HL-60/S4 treated with phorbol 12-myristate 13-acetate at 8.2 ng/mL for 4 days and 3 days (cell line): ENCODE measurements around the gene ETNK2.

Source experiments
- in situ Hi-C: fragments of 300-500 bp; cut with MboI; formaldehyde crosslinking; loops from 2 replicates; pipeline ENCODE4 v1.15.0; 2022; ENCODE audit warnings: low sequenced_read_pairs

ETNK2 gene

DNA sequence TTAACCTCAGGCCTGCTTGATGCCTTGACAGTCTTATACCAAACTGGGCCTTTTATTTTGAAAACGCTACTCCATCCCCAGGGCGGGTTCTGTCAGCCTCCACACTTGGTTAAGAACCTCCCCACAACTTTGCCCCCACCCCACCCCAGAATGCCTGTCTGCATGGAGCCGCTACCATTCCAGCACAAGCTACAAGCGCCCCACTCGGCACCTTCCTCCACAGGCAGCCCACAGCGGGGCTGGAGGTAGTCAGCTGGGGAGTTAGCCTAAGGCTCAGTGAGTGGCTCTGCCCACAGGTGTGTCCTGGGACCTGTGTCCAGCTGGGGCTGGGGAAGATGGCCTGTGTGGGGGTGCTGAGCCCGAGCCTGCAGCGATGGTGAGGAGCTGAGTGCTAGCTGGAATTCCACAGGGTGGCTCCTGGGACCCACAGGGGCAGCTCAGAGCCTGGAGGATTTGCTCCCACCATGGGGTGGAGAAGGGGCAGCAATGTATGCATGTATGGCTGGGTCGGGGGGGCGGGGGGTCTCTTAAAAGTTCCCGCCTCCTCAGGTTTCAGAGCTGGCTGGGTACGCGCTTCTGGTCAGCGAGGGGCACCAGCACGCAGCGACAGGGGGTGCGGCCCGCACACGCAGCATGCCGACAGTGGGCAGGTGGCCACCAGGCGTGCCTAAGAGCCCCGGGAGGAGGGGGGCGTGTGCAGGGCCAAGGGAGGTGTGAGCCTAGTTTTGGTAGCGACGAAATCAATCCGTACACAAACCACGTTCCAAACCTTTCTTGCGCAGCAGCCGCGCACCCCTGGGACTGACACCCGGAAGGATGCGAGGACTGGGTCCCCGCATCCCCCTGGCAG lies 917 bp downstream of the ETNK2 start:
- in situ Hi-C loops = loop anchor here (25.0 kb wide), 1 partner anchor 211 kb away; the partner anchor contains the start of gene PLEKHA6

DNA sequence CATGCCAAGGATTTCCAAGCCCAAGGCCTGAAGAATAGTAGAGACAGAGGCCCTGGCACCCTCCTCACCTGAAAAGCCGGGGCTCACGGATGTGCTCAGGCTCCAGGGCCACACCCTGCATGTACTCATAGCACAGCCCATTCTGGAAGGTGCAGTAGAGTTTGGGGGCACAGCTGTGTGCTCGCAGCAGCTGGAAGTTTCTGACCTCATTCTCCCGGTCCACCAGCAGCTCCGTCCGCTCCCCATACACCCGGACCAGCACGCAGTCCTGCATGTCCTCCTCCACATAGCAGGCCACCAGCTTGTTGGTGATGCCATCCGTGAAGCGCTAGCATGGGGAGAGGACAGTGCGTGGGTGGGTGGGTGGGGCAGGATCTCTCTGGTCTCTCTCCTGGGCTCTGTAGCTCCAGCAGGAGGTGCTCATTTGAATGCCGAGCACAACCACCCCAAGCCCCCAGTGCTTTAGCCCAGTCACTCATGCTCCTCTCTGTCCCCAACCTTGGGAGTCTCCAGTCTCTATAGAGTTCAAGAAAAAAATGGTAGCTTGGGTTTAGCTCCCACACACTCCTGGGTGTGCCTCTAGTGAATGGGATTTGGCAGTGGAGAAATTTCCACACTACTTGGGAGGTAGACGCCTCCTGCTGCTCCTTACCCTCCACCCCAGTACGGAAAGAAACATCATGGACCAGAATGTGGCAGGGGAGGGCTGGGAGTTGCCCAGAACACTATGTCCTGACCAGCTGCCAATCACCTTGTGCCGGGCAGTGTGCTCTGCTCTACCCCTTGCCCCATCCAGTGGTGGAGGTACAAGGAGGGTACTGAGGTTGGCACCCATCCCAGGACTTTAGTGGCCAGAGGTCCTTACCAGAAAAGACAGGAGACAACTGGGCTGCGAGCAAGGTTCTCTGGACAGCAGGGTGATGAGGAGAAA lies 1.9 kb downstream of the ETNK2 start:
- in situ Hi-C loops = loop anchor here (25.0 kb wide), 1 partner anchor 212 kb away; the partner anchor contains the start of gene PLEKHA6

DNA sequence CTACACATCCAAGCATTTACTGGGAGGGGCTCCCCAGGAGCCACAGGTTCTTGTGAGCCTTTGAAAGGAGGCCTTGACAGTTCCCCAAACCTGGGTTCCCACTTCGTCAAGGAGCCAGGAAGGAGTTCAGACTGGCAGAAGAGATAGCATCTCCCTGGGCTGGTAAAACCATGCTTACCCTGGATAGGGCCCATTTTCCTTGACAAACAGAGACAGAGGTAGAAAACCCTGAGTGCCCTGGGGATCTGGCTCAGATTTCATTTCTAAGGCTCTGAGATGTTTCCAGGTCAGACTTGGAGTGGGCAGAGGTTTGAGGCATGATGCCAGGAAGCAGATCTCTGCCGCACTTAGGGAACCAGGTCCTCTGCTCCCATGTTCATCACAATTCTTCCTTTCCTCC lies 2.7 kb downstream of the ETNK2 start:
- in situ Hi-C loops = no loop called here

DNA sequence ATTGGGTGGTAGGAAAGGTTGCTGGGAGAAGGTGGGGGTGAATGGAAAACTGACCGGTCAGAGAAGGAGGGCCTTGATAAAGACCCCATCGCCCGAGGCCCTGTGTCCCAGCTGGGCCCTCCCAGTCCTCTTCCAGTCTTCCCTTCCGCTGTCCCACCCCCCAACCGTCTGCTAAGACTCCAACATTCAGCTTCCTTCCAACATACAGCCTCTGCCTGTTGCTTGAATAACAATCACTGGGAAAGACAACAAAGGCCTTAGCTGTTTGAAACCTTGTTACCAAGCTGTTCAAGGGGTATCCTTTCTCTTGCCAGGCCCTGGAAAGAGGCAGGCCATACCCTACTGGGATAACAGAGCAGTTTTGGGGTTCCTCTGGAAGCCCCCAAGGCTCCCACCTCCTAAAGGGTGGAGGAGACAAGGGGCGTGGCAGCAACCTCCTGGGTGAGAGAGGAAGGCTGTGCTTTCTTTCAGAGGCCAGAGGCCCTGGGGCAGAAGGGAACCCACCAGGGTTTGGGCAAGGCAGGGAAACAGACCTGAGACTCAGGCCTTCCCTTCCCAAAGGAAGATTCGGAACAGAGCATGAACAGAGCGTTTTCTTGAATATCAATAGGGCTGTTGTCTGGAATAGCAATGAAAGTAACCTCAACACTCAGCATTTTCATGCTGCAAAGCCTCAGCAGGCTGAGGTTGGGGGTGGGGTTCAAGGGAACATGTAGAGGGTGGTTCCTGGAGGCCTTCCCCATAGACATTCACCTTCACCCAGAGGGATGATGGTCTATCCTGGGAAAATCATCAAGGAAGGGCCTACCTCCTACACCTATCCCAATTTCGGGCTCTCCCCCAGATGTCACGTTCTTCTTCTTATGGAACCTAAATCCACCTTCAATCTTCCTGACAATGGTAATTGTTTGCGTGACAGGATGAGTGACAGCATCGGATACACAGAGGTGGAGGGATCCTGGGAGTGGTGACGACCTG lies 4.1 kb downstream of the ETNK2 start:
- in situ Hi-C loops = no loop called here

DNA sequence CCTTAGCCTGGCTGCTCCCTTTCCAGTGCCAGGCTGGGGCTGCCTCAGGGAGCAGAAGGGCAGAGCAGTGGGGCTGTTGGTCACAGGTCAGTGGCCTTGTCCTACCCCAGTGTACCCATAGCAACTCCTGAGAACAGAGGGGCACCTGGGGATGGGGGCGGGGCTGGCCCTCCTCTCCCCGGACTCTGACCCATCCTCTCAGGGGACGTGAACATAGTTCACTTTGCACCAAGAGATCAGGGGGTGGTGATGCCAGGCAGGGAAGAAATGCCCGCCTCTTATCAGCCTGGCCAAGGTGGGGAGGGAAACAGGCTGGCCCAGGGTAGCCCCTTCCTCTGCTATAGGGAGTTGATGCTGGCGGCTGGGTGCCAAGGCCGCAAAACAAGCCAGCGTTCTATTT lies 4.9 kb downstream of the ETNK2 start:
- in situ Hi-C loops = no loop called here

DNA sequence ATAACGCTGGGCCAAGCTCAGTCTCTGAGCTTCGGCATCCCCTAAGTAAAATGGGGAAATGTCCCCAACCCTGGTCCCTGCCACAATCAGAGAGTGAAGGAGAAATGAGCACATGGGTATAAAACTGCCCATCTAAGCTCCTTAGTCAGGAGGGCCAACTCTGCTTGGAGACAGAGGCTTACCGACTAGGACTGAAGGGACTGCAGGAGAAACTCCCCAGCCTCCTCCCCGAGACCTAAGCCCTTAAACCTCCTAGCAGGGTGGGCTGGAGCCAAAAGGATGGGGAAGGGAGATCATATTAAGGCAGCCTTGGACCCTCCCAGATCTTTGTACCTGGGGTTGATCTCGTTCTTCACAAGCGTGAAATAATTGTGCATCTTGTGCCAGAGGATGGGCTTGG lies 5.5 kb downstream of the ETNK2 start:
- in situ Hi-C loops = no loop called here

DNA sequence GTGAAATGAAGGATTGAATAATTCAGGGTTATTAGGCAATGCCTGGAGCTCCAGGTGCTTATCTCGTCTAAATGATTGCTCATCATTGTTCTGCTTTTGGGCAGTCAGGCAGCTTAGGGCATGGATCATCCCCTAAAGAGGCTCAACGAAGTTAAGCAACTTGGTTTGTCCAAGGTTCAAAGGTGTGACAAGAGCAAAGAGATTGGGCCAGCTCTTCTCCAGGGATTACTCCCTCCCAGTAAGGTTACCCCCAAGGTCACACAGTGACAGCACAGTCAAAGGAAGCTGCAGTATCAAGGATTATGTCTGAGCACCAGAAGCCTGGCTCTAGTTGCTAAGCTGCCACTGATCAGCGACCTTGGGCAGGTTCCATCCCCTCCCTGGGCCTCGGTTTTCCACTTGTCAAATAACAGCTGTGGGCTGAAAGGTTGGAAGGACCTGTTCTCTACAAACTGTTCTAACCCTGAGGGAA lies 6.8 kb downstream of the ETNK2 start:
- in situ Hi-C loops = no loop called here

DNA sequence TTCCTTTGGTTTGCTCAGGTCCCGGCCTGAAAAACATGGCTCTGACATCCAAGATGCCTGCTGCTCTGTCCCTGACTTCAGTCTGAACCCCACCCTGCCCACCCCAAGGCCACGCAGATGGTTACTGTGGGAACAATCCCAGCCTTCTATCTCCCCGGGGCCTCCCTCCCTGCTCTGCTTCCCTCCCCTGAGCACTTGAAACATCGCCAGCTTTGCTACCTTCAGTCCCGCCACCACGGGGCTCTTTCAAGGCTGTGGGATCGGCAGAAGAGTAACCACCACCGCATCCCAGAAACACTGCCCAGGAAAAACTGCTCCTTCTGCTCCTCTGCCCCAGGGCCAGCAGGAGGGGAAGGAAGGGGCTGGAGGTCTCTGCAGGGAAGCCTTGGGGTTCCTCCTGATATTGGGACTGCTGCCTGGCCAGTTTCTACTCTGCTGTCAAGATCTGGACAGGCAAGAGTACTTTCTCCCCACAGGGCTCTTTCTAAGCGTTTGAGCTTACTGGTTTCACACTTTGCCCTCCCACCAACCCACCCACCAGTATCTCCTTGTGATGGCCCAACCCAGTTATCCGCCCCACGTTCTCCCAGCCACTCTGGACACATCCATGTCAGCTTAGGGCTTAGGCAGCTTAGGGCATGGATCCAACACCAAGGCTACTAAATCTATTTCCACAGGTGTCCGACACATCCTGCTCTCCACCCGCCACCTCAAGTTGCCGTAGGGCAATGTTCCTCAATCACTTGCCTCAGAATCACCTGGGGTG lies 8.4 kb downstream of the ETNK2 start:
- in situ Hi-C loops = no loop called here

DNA sequence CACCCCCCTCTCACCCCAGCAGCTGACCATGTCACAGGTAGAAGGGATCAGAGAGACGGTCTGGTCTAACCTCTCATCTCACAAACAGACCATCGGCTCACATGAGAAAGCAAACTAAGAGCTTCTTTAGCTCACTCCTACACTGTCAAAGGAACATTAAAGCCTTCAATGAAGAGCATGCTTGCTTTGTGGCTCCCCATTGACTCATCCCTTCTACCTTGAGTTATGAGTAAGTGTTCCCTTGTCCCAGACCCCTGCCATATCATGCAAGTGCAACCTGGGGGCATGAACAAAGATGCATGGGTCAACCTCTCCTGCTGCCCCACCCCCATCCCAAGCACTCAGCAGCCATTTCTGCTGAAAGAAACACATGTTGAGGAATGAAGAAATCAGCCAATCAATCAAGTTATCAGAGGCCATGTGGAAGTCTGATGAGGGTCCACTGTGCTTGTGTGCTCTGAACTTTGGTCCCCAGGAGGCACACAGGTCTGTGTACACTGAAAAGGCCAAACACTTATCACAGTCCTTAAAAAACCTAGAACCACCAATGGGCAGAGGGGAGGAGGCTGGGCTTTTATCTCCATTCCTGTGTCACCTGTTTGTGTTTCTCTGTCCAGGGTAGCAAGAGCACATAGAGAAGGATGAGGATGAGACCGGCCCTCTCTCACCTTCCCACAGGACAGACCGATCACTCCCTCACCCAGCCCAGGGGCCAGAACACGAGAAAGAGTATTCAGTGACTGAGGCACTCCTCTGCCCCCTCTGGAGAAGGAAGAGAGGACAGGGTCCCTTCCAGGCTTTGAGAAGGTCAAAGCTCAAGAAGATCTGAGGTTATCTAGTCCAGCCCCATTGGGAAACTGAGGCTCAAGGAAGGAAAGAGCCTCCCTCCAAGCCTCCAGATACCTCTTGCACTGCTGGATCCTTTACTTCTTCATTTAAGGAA lies 9.5 kb downstream of the ETNK2 start:
- in situ Hi-C loops = no loop called here

DNA sequence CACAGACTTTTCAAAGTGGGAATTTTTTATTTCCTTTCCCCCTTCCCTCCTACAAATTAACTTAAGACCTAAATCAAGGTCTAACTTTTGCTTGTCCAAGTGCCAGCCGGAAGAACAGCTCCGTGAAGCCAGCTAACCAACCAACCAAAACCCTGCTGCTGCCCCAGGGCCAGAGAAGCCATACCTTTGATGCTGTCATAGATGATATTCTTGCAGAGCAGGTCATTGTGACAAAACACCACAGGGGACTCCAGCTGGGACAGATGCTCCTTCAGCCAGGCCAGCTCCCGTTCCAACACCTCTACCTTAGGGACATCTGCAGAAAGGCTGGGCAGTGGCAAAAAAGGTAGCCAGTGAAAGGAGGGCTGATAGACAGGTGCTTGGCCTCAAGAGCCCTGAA lies 10.7 kb downstream of the ETNK2 start:
- in situ Hi-C loops = no loop called here

DNA sequence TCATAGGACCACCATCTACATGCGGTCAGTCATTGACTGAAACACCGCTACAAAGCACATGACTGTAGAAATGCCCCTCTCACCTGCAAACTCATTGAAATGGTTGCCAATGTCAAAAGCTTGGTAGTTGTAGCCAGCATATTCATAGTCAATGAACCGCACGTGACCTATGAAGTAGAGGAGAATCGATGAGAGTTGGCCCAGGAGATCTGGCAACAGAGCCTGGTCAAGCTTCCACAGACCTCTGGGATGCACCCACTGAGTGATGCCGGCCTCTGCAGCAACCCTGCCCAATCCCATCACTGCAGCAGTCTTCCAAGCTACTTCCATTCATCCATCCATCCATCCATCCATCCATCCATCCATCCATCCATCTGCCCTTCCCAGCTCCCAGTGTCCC lies 11.9 kb downstream of the ETNK2 start:
- in situ Hi-C loops = no loop called here

DNA sequence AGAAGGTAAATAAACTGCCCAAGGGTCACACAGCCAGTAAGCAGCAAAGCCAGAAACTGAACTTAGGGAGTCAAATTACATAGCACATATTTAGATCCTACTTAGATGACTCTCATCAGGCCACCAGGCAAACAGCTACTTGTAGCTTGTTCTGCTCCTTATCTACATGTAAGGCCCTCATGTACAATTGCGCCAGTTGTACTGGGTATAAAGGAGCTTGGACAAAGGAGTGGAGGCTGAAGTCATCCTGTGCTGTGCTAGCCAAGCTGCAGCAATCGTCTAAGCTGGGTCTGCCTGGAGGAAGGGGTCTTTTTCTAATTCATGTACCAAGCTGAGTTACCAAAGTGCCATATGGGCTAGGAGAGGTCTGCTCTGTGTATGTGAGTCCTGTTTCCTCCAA lies 12.8 kb downstream of the ETNK2 start:
- in situ Hi-C loops = no loop called here

DNA sequence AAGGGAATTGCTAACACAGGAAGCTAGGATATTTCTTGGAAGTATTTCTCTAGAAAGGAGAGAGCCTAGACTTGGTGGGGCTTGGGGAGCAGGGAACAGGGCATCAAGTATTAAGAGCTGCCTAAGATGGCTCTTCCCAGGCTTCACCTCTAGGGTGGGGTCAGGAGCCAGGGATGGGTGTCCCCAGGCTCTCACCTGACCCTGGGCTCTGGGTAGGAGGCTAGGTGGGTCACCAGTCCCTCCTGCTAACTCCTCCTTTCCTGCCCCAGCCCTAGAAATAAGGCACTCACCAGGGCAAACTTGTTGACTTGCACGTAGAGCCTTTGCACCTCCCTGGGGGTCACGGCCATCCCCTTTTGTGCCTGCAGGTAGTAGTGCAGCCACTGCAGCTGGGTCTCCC lies 15.0 kb downstream of the ETNK2 start:
- in situ Hi-C loops = no loop called here

DNA sequence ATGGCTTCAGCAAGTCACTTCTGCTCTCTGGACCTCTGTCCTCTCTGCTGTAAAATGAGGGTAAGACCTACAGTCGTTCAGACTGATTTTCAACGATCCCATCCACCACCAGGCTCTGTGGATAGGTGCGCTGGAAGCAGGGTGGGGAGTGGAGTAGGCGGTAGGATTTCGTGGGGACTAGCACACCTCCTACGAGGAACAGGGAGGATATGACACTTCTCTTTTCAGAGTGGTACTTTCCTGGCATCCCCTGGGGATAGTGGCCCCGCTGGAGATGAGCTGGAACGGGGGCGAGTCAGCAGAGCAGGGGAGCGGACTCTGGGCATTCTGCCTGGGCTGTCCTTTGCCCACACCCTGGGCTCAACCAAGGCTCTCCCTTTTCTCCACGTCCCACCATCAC lies 17.7 kb downstream of the ETNK2 start:
- in situ Hi-C loops = no loop called here

DNA sequence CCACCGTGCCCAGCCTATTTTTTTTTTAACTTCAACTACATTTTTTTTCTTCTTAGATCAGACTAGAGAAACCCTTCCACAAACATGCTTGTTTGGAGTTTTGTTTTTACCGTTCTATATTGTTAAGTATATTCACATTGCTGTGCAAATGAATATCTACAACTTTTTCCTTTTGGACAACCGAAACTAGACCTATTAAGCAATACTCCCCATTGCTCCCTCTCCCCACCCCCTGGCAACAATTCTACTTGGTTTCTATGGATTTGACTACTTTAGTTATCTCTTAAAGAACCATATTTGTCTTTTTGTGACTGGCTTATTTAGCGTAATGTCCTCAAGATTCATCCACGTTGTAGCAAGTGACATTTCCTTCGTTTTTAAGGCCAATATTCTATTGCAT lies 19.1 kb downstream of the ETNK2 start:
- in situ Hi-C loops = no loop called here

DNA sequence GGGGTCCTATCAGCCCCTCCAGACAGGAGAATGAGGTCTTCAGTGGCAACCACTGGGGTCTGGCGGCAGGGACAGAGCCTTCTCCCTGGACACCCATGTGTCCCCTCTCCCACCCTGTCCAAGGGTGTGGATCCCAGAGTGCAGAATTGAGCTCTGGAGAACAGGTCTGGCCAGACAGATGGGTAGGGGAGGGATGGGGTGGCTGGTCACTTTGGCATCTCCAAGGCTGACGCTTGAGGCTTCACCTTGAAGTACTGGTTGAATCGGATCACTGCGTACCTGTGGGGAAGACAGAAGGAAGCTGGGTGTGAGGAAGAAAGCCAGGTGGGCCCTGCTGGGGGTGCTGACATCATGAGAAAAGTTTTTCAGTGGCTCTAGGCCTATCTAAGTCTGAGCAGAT lies 19.9 kb downstream of the ETNK2 start:
- in situ Hi-C loops = no loop called here

DNA sequence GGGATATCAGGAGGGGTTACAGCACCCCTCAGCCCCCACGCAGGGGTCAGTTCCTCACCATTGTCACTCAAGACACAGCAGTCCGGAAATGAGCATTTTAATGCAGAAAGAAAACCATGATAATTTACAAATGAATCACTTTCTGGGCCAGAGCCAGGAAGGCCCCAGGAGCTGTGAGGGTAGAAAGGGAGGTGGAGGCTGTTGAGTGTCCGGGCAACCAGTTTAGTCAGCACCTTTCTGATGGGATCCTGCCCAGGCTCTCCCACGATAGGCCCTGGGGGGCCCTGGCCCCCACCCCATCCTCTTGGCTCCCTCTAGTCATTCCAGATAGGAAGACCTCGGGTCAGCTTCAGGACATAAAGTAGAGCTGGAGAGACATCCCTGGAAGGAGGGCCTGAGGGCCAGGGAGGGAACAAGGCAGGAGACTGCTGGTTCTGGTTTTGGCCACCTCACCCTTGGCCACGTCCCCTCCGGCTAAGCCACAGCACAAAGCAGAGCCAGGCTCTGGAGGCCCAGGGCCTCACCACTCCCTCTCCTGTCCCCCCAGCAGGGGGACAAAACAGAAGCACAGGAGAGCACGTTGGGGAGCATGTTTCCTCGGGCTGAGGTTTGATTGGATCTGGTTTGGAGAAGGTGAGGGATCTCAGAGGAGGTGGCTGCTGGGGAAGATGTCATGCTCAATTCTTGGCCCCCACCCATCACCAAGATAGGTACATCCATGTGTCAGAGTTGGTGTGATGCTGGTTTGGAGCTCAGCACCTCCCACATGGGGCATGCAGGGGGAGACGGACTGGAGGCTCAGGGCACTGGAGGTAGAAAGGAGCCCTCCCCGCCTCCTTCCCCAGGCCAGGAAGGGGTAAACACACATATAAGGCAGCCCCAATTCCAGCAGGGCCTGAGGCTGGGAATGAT lies 20.6 kb downstream of the ETNK2 start:
- in situ Hi-C loops = no loop called here

DNA sequence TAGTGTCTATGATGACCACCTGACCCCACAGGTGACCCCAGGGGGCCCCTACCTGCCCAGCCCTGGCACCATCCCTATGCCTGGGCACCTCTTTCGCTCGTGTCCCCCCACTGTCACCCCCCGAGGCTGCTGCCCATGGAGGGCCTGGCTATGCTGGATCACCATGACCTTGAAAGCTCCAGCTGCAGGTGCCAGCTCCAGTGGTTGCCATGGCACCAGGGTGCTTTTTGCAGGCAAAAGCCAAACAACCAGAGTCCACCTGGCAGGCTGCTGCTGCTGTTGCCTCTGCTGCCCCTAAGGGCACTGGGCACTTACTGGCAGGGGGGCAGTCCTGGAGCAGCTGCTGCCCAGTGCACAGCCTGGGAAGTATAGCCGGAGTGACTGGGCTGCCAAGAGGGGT lies 21.7 kb downstream of the ETNK2 start:
- in situ Hi-C loops = no loop called here
